ENCODE measurements around the gene KIRREL2.

Gene KIRREL2

GRCh38 chr19:35896643-35897040, 39.9 kb downstream of the KIRREL2 start:
- Histone ChIP-seq H3K4me3 (ENCODE audit: low read depth in 1 of 2, low read length in 1 of 2) (no peak overlapping the region), H3K9me3 (no peaks in the 10 kb centered on the region), H3K4me1 (ENCODE audit: control insufficient read depth in 1 of 2, insufficient read depth in 1 of 2, low read depth in 1 of 2, low read length in 1 of 2) (peaks cover 39 to 40% of the 10 kb centered on the region in 2 experiments), H3K27ac (peak overlapping the region; percentile 100), H3K27me3 (no peaks in the 10 kb centered on the region), H3K36me3 (peaks cover 64% of the 10 kb centered on the region)
- no peak for TF ChIP-seq CTCF (IDR thresholded peaks at IDR 0.05)

- no peak for TF ChIP-seq CTCF (IDR thresholded peaks at IDR 0.05)
- peaks cover 51 to 52% of the 10 kb centered on the region in 2 experiments for H3K4me1 ChIP-seq (ENCODE audit: control insufficient read depth in 1 of 2, insufficient read depth in 1 of 2, low read depth in 1 of 2, low read length in 1 of 2)
- peak overlapping the region; percentile 87 to 93 for H3K4me3 ChIP-seq (ENCODE audit: low read depth in 1 of 2, low read length in 1 of 2)
- no peaks in the 10 kb centered on the region for H3K27me3 ChIP-seq
- no peaks in the 10 kb centered on the region for H3K9me3 ChIP-seq
- H3K27ac ChIP-seq, result peak overlapping the region; percentile 100
- H3K36me3 ChIP-seq, result peaks cover 51% of the 10 kb centered on the region
Measured at GRCh38 chr19:35897706-35898451, 41.2 kb downstream of the KIRREL2 start.

GRCh38 chr19:35898499-35898809, 41.7 kb downstream of the KIRREL2 start:
- Histone ChIP-seq H3K9me3 (no peaks in the 10 kb centered on the region), H3K36me3 (peaks cover 46% of the 10 kb centered on the region), H3K4me3 (ENCODE audit: low read depth in 1 of 2, low read length in 1 of 2) (peak overlapping the region; percentile 87 to 93), H3K27me3 (no peaks in the 10 kb centered on the region), H3K27ac (peak overlapping the region; percentile 100), H3K4me1 (ENCODE audit: control insufficient read depth in 1 of 2, insufficient read depth in 1 of 2, low read depth in 1 of 2, low read length in 1 of 2) (peaks cover 57 to 58% of the 10 kb centered on the region in 2 experiments)
- no peak for TF ChIP-seq CTCF (IDR thresholded peaks at IDR 0.05)

- H3K4me3 ChIP-seq (ENCODE audit: low read depth in 1 of 2, low read length in 1 of 2), result peak overlapping the region; percentile 87 to 93
- peaks cover 69 to 70% of the 10 kb centered on the region in 2 experiments for H3K4me1 ChIP-seq (ENCODE audit: control insufficient read depth in 1 of 2, insufficient read depth in 1 of 2, low read depth in 1 of 2, low read length in 1 of 2)
- H3K27me3 ChIP-seq, result no peaks in the 10 kb centered on the region
- H3K9me3 ChIP-seq, result no peaks in the 10 kb centered on the region
- peak overlapping the region; percentile 100 for H3K27ac ChIP-seq
- peak; percentile 27 for TF ChIP-seq CTCF (IDR thresholded peaks at IDR 0.05)
- peaks cover 44% of the 10 kb centered on the region for H3K36me3 ChIP-seq
Measured at GRCh38 chr19:35899547-35900214, 43.0 kb downstream of the KIRREL2 start.

- peaks cover 79 to 80% of the 10 kb centered on the region in 2 experiments for H3K4me1 ChIP-seq (ENCODE audit: control insufficient read depth in 1 of 2, insufficient read depth in 1 of 2, low read depth in 1 of 2, low read length in 1 of 2)
- H3K36me3 ChIP-seq, result peaks cover 41% of the 10 kb centered on the region
- TF ChIP-seq CTCF (IDR thresholded peaks at IDR 0.05), result no peak
- H3K27ac ChIP-seq, result peak overlapping the region; percentile 100
- H3K4me3 ChIP-seq (ENCODE audit: low read depth in 1 of 2, low read length in 1 of 2), result peak overlapping the region; percentile 87 to 93
- H3K9me3 ChIP-seq, result no peaks in the 10 kb centered on the region
- H3K27me3 ChIP-seq, result no peaks in the 10 kb centered on the region
Measured at GRCh38 chr19:35901055-35901644, 44.4 kb downstream of the KIRREL2 start.

Measured in neutrophil (primary cell).